Memory B cell (primary cell): ENCODE measurements around the gene DNAAF1.
A peak's percentile ranks its signal among the peaks of the same experiment; 100 is the strongest.
"Not testable (repeated sequence)": the region's sequence is repeated elsewhere in the genome, so short reads cannot be mapped to it uniquely, and the experiment has no call there.

Source experiments
- ATAC-seq: fragments of 150-1000 bp; cut with Tn5 transposase; 2 replicates; pipeline ENCODE4 v1.10.0; 2021; ENCODE audit warnings: low read depth, mild to moderate bottlenecking, moderate library complexity
- DNase-seq, 2 donors: peaks; one replicate each; pipeline ENCODE4 v3.0.0; 2022; ENCODE audit warnings: low spot score in 2 of 2
- H3K27ac Mint-ChIP-seq: one replicate; pipeline ENCODE4 v1.8.0; 2022; ENCODE audit warnings: mild to moderate bottlenecking, moderate library complexity, mixed read lengths
- H3K27me3 Mint-ChIP-seq: one replicate; pipeline ENCODE4 v1.8.0; 2022; ENCODE audit warnings: mixed read lengths
- H3K36me3 Mint-ChIP-seq: one replicate; pipeline ENCODE4 v1.8.0; 2022; ENCODE audit warnings: mild to moderate bottlenecking, mixed read lengths
- H3K4me1 Mint-ChIP-seq: one replicate; pipeline ENCODE4 v1.8.0; 2022; ENCODE audit warnings: mixed read lengths
- H3K4me3 Mint-ChIP-seq: one replicate; pipeline ENCODE4 v1.8.0; 2022; ENCODE audit warnings: mild to moderate bottlenecking, moderate library complexity, mixed read lengths
- H3K9me3 Mint-ChIP-seq: one replicate; pipeline ENCODE4 v1.8.0; 2022; ENCODE audit warnings: mixed read lengths

The DNAAF1 gene

DNA sequence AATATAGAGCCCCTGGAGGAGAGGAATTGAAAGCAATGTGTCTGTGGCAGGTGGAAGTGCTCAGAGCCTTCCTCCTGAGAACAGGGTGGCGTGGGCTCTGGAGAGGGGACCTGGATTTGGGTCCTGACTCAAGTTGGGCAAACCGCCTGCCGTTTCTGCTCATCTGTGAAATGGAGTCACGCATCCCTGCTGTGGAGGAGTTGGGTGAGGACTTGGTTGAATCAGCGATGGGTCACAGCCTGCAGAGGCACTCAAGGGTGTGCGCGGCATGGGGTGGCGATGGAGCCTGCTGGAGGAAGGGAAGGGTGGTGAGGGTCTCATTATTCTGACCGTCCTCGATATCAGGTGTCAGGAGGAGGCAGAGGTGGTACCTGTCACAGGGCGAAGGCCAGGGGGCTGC is 48.9 kb downstream of the DNAAF1 start:
- H3K4me3 Mint-ChIP-seq = peak overlapping the region; percentile 68
- H3K4me1 Mint-ChIP-seq = peaks cover 7% of the 10 kb centered on the region
- ATAC-seq (no peak), DNase-seq (no peak)
- H3K27me3 Mint-ChIP-seq = peaks cover 8% of the 10 kb centered on the region
- H3K27ac Mint-ChIP-seq = peak overlapping the region; percentile 20
- H3K9me3 Mint-ChIP-seq = no peaks in the 10 kb centered on the region
- H3K36me3 Mint-ChIP-seq = no peaks in the 10 kb centered on the region

DNA sequence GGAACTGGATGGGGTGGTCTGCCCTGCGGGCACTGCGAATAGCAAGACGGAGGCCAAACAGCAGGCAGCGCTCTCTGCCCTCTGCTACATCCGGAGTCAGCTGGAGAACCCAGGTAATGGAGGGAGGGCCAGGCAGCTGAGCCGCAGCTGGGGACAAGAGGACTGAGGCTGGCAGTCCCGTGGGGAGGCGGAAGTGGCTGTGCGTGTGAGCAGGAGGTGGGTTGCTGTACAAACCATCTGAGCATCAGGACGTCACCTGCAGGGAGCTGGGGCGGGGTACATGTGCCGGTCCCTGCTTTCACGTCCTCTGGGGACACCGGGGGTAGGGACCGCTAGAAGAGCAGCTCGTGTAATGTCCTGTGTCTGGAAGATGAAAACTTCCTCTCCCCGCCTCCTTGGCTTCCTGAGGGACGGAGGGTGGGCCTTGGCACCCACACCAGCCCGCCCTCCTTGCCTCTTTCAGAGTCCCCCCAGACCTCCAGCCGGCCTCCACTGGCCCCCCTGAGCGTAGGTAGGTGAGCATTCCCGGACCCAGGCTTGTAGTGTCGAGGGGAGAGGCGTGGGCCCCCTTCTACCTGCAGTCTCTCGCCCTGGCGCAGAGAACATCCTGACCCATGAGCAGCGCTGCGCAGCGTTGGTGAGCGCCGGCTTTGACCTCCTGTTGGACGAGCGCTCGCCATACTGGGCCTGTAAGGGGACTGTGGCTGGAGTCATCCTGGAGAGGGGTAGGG is 49.5 kb downstream of the DNAAF1 start:
- no peaks in the 10 kb centered on the region for H3K9me3 Mint-ChIP-seq
- ATAC-seq (peak; percentile 70), DNase-seq (no peak)
- peaks cover 7% of the 10 kb centered on the region for H3K4me1 Mint-ChIP-seq
- peak overlapping the region; percentile 68 for H3K4me3 Mint-ChIP-seq
- H3K27me3 Mint-ChIP-seq = peaks cover 10% of the 10 kb centered on the region
- H3K27ac Mint-ChIP-seq = peak overlapping the region; percentile 20
- no peaks in the 10 kb centered on the region for H3K36me3 Mint-ChIP-seq

DNA sequence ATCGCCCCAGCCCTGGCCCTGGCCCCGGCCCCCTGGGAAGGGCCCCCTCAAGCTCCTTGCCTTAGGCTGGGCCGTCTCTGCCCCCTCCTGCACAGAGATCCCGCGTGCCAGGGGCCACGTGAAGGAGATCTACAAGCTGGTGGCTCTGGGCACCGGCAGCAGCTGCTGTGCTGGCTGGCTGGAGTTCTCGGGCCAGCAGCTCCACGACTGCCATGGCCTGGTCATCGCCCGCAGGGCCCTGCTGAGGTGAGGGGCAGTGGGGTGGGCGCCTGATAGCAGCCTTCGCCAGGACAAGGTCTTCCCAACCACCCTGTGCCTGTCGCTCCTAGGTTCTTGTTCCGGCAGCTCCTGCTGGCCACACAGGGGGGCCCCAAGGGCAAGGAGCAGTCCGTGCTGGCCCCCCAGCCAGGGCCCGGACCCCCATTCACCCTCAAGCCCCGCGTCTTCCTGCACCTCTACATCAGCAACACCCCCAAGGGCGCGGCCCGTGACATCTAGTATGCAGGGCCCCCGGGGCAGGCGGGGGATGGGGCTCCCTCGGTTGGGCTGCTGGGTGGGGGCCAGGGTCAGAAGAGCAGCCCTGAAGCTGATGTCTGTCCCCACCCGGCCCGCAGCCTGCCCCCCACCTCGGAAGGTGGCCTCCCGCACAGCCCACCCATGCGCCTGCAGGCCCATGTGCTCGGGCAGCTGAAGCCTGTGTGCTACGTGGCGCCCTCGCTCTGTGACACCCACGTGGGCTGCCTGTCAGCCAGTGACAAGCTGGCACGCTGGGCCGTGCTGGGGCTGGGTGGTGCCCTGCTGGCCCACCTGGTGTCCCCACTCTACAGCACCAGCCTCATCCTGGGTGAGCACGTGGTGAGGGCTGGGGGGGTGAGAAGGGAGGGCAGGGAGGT is 50.3 kb downstream of the DNAAF1 start:
- peaks cover 10% of the 10 kb centered on the region for H3K27me3 Mint-ChIP-seq
- H3K4me1 Mint-ChIP-seq = peaks cover 7% of the 10 kb centered on the region
- ATAC-seq (no peak), DNase-seq (no peak)
- H3K9me3 Mint-ChIP-seq = no peaks in the 10 kb centered on the region
- H3K27ac Mint-ChIP-seq = no peak overlapping the region
- no peak overlapping the region for H3K4me3 Mint-ChIP-seq
- no peaks in the 10 kb centered on the region for H3K36me3 Mint-ChIP-seq

DNA sequence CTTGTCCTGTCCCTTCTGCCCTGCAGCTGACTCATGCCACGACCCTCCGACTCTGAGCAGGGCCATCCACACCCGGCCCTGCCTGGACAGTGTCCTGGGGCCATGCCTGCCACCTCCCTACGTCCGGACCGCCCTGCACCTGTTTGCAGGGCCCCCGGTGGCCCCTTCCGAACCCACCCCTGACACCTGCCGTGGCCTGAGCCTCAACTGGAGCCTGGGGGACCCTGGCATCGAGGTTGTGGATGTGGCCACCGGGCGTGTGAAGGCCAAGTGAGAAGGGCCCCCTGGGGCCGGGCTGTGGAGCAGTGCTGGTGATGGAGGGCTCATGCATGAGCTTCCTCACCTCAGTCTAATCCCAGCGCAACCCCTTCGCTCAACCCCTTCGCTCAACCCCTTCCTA is 51.0 kb downstream of the DNAAF1 start:
- ATAC-seq (no peak), DNase-seq (no peak)
- H3K4me3 Mint-ChIP-seq = no peak overlapping the region
- no peaks in the 10 kb centered on the region for H3K36me3 Mint-ChIP-seq
- peaks cover 7% of the 10 kb centered on the region for H3K4me1 Mint-ChIP-seq
- no peaks in the 10 kb centered on the region for H3K9me3 Mint-ChIP-seq
- peaks cover 10% of the 10 kb centered on the region for H3K27me3 Mint-ChIP-seq
- H3K27ac Mint-ChIP-seq = no peak overlapping the region

DNA sequence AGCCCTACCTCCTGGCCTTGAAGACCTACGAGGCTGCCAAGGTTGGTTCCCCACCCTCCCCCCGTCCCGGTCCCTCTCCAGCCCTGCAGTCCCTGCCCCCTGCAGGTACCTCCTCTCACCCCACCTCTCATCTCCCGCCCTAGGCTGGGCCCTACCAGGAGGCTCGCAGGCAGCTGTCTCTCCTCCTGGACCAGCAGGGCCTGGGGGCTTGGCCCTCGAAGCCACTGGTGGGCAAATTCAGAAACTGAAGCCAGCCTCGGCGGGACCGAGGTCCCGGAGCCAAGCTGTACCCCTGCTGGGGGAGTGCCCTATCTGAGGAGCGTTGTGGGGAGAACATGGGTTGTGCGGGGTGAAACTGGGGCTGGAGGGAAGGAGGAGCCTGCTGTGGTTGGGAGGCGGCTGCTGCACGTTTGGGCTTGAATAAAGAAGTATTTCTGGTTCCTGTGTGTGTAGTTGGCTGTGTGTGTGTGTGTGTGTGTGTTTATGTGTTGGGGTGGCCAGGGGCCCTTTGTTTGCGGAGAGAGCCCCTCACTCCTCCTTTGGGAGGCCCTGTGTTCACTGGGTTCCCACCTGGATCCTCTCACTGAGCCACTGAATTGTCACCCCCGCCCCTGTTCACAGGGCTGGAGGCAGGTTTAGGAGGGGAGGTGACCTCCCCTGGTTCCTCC is 51.8 kb downstream of the DNAAF1 start:
- Mint-ChIP-seq H3K4me3 (no peak overlapping the region), H3K9me3 (no peaks in the 10 kb centered on the region), H3K27ac (no peak overlapping the region), H3K27me3 (peaks cover 10% of the 10 kb centered on the region), H3K4me1 (peaks cover 7% of the 10 kb centered on the region), H3K36me3 (no peaks in the 10 kb centered on the region)
- DNase-seq (no peak), ATAC-seq (no peak)

DNA sequence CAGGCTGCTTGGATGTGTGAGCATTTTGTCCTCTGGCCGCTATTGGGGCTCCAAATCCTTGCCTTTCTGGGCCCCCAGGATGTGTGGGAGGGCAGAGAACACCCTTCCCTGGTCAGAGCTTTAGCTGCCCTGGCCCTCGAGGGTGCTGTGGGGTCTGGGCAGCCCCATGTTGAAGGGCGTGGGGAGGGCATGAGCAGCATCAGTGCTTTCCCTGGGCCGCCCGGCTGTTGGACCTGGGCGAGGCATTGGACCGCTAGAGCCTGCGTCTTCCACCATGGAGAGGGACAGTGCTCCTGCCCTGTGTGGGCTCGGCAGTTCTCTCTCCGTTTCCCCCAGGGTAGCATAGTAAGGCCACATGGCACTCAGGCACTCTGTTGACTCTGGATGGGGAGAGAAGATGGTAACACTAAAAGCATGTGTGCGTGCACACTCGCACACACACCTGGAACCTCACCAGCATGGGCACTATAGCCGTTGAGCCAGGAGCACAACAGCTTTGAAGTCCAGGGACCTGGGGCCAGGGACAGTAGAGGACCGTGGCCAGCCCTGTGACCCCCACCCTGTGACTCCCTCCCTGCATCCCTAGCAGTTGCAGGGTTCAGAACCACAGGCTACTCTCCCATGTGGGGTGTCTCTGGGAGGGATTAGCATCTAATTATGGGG is 52.5 kb downstream of the DNAAF1 start:
- no peaks in the 10 kb centered on the region for H3K9me3 Mint-ChIP-seq
- no peak overlapping the region for H3K27ac Mint-ChIP-seq
- DNase-seq (no peak), ATAC-seq (no peak)
- no peak overlapping the region for H3K4me3 Mint-ChIP-seq
- H3K27me3 Mint-ChIP-seq = peaks cover 10% of the 10 kb centered on the region
- H3K36me3 Mint-ChIP-seq = no peaks in the 10 kb centered on the region
- H3K4me1 Mint-ChIP-seq = peaks cover 7% of the 10 kb centered on the region

DNA sequence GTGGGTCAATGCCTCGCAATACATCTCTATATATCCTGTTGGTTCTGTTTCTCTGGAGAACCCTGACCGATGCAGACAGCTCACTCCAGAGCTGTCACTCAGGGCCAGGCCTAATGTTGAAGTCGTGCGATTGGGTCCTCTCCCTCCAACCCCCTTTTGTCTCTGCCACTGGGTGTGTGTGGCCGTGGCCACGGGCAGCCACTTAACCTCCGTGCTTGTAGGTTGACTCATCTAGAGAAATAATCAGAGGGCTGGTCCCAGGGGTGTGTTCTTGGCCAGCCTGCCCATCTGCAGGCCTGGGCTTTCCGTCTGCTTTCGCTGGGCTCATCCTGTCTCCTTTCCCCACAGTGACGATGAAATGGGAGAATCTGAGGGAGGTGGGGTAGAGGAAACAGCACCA is 53.3 kb downstream of the DNAAF1 start:
- H3K9me3 Mint-ChIP-seq = no peaks in the 10 kb centered on the region
- peaks cover 7% of the 10 kb centered on the region for H3K4me1 Mint-ChIP-seq
- no peak for DNase-seq
- H3K27ac Mint-ChIP-seq = no peak overlapping the region
- peaks cover 10% of the 10 kb centered on the region for H3K27me3 Mint-ChIP-seq
- H3K4me3 Mint-ChIP-seq = no peak overlapping the region
- no peaks in the 10 kb centered on the region for H3K36me3 Mint-ChIP-seq
- ATAC-seq = no peak

DNA sequence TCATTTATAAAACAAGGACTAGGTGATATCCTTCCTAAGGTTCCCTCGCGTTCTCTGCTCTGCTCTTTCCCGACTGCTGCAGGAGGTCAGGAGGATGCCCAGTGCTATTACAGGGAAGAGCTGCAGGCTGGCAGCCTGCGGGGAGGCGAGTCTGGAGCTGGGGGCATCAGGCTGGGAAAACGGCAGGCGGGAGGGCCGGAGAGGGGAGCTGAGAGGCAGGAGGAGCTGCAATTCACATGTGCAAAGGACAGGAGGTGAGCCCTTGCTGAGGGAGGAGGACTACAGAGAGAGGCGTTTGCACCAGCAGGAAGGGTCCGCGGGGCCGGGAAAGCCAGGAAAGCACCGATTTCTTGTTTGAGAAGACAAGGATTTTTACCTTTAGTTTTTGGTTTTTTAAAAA is 54.0 kb downstream of the DNAAF1 start:
- H3K27ac Mint-ChIP-seq = no peak overlapping the region
- ATAC-seq = no peak
- no peaks in the 10 kb centered on the region for H3K9me3 Mint-ChIP-seq
- H3K36me3 Mint-ChIP-seq = no peaks in the 10 kb centered on the region
- no peak for DNase-seq
- peaks cover 10% of the 10 kb centered on the region for H3K27me3 Mint-ChIP-seq
- peaks cover 5% of the 10 kb centered on the region for H3K4me1 Mint-ChIP-seq
- no peak overlapping the region for H3K4me3 Mint-ChIP-seq

DNA sequence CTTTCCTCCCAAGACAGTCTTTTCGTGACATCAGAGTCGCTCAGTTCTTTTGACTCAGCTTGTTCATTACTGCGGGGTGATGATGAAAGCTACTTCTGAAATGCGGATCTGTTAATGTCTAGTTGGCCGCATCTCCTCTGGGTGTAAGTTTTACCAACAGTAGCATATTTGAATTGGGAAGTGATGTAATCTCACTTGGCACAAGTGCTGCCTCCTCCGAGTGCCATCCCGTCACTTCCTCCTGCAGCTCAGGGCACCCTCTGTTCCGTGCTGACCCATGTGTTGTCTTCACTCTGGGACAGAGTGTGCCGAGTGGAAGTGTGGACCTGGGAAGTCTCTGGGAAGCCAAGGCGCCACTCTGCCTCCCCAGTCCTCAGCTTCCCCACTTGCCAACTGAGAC is 54.8 kb downstream of the DNAAF1 start:
- no peaks in the 10 kb centered on the region for H3K9me3 Mint-ChIP-seq
- H3K36me3 Mint-ChIP-seq = no peaks in the 10 kb centered on the region
- H3K27ac Mint-ChIP-seq = no peak overlapping the region
- no peak for DNase-seq
- peaks cover 10% of the 10 kb centered on the region for H3K27me3 Mint-ChIP-seq
- no peaks in the 10 kb centered on the region for H3K4me1 Mint-ChIP-seq
- no peak overlapping the region for H3K4me3 Mint-ChIP-seq
- no peak for ATAC-seq

DNA sequence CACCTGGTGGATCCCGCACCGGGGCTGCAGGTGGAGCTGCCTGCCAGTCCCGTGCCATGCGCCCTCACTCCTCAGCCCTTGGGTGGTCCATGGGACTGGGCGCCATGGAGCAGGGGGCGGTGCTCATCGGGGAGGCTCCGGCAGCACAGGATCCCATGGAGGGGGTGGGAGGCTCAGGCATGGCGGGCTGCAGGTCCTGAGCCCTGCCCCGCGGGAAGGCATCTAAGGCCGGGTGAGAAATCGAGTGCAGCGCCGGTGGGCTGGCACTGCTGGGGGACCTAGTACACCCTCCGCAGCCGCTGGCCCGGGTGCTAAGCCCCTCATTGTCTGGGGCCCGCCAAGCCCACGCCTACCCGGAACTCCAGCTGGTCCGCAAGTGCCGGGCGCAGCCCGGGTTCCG is 59.4 kb downstream of the DNAAF1 start:
- not testable (repeated sequence) for H3K4me1 Mint-ChIP-seq, H3K27me3 Mint-ChIP-seq, DNase-seq, H3K4me3 Mint-ChIP-seq, H3K36me3 Mint-ChIP-seq, ATAC-seq, H3K27ac Mint-ChIP-seq, H3K9me3 Mint-ChIP-seq

DNA sequence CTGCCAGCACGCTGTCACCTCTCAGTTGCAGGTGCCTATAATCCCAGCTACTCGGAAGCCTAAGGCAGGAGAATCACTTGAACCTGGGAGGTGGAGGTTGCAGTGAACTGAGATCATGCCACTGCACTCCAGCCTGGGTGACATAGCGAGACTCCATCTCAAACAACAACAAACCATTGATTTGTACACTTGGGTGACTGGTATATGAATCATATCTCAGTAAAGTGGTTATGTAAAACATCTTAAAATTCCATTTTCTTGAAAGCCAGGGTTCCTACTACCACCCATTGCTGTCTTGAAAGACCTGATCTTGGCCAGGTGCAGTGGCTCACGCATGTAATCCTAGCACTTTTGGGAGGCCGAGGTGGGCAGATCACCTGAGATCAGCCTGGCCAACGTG is 60.0 kb downstream of the DNAAF1 start:
- not testable (repeated sequence) for H3K9me3 Mint-ChIP-seq, H3K27me3 Mint-ChIP-seq, H3K4me3 Mint-ChIP-seq, H3K4me1 Mint-ChIP-seq, H3K36me3 Mint-ChIP-seq, H3K27ac Mint-ChIP-seq, DNase-seq, ATAC-seq

DNA sequence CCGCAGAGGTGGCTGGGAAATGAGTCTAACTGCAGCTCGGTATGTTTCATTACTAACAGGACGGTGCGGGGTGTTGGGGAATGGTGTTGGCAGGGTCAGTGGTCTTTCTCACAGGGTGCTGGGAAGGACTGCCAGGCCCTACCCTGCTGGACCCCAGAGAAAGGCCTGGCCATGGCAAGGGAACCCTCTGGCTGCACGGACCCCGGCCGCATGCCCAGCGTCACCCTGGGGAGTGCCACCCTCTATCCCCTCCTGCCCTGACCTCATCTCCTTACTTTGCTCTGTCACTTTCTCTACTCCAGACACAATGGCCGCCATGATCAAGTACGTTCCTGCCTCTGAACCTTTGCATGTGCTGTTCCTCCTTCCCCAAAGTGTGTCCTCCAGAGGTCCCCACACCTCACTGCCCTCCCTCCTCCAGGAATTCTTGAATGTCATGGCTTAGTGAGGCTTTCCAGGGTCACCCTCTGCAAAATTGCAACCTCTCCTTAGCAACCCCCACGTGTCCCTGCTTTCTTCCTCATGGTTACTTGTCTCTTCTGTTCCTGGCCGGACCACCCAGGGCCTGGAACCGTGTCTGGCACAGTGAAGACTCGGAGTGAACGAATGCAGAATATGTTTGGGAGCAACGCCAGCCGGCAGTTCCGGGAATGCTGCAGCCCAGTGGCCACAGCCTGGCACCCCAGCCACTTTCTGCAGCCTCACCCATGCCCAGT is 61.0 kb downstream of the DNAAF1 start:
- Mint-ChIP-seq H3K36me3 (no peaks in the 10 kb centered on the region), H3K9me3 (peaks cover 1% of the 10 kb centered on the region), H3K4me3 (no peak overlapping the region), H3K27me3 (peaks cover 4% of the 10 kb centered on the region), H3K27ac (no peak overlapping the region), H3K4me1 (no peaks in the 10 kb centered on the region)
- DNase-seq = no peak
- ATAC-seq = no peak

DNA sequence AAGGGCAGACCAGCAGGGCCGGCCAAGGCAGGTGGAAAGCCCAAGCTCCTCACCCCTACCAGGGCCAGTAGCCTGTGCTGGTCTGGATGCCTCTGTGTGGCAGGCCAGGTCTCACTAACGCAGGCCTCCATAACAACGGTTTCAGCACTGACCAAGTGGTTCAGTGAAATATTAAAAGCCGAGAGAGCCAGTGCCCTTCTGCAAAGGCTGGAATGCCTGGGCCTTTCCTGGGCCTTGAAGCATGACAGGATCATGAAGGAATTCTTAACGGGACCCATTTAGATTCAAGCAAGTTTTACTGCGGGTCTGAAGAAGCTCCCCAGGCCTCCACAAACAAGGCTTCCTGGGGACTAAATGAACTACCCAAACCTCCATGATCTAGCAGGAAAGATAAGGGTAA is 62.1 kb downstream of the DNAAF1 start:
- H3K9me3 Mint-ChIP-seq = peaks cover 1% of the 10 kb centered on the region

More for the DNA sequence above, 62.1 kb downstream of the DNAAF1 start:
- DNase-seq = no peak
- Mint-ChIP-seq H3K27ac (no peak overlapping the region), H3K4me1 (no peaks in the 10 kb centered on the region), H3K27me3 (peaks cover 4% of the 10 kb centered on the region), H3K36me3 (no peaks in the 10 kb centered on the region), H3K4me3 (no peak overlapping the region)
- no peak for ATAC-seq
